Subcutaneous abdominal adipose tissue (tissue), 5 donors: ENCODE data around the gene NPSR1.

ENCODE experiments used
- H3K27ac ChIP-seq: one replicate; pipeline ENCODE4 v1.7.0; 2013; ENCODE audit warnings: low read depth, mild to moderate bottlenecking, inconsistent platforms, low read length, moderate library complexity
- H3K27me3 ChIP-seq, 5 donors: one replicate each; pipeline ENCODE4 v1.7.0; 2013; ENCODE audit warnings: low read length in 5 of 5, inconsistent platforms in 1 of 5; ENCODE audit not compliant: control insufficient read depth in 5 of 5, insufficient read depth in 4 of 5
- H3K36me3 ChIP-seq, 5 donors: one replicate each; pipeline ENCODE4 v1.7.0; 2013; ENCODE audit warnings: low read length in 5 of 5; ENCODE audit not compliant: control insufficient read depth in 5 of 5, insufficient read depth in 5 of 5
- H3K4me1 ChIP-seq, 5 donors: one replicate each; pipeline ENCODE4 v1.7.0; 2013; ENCODE audit warnings: low read length in 5 of 5, mild to moderate bottlenecking in 3 of 5, moderate library complexity in 1 of 5; ENCODE audit not compliant: control insufficient read depth in 5 of 5, insufficient read depth in 5 of 5
- H3K4me3 ChIP-seq, 5 donors: one replicate each; pipeline ENCODE4 v1.7.0; 2013; ENCODE audit warnings: low read length in 5 of 5, low read depth in 1 of 5
- H3K9ac ChIP-seq, 5 donors: one replicate each; pipeline ENCODE4 v1.7.0; 2013; ENCODE audit warnings: low read length in 5 of 5, mild to moderate bottlenecking in 4 of 5, moderate library complexity in 3 of 5
- H3K9me3 ChIP-seq, 5 donors: one replicate each; pipeline ENCODE4 v1.7.0; 2013; ENCODE audit warnings: low read length in 5 of 5; ENCODE audit not compliant: control insufficient read depth in 5 of 5
- donor health status: healthy.
- donor health status: healthy.
- donor health status: healthy.
- donor health status: healthy.
- donor health status: healthy.

NPSR1 gene

GRCh38 chr7:34739651-34740300, 81.8 kb downstream of the NPSR1 start:
- Histone ChIP-seq H3K36me3 (no peaks in the 10 kb centered on the region), H3K9ac (no peak overlapping the region), H3K4me1 (no peaks in the 10 kb centered on the region), H3K27me3 (no peaks in the 10 kb centered on the region), H3K9me3 (peaks cover 0 to 6% (median 0%) of the 10 kb centered on the region in 5 donors), H3K27ac (no peak overlapping the region), H3K4me3 (no peak overlapping the region)

- Histone ChIP-seq H3K27ac (no peak overlapping the region), H3K9ac (no peak overlapping the region), H3K4me3 (no peak overlapping the region), H3K27me3 (no peaks in the 10 kb centered on the region), H3K36me3 (no peaks in the 10 kb centered on the region), H3K4me1 (no peaks in the 10 kb centered on the region), H3K9me3 (peaks cover 0 to 6% (median 0%) of the 10 kb centered on the region in 5 donors)
Measured at GRCh38 chr7:34740840-34741239, 82.8 kb downstream of the NPSR1 start.

- H3K27me3 ChIP-seq = no peaks in the 10 kb centered on the region
- H3K27ac ChIP-seq = no peak overlapping the region
- no peak overlapping the region for H3K4me3 ChIP-seq
- peaks cover 0 to 2% (median 0%) of the 10 kb centered on the region in 5 donors for H3K9me3 ChIP-seq
- no peak overlapping the region for H3K9ac ChIP-seq
- H3K4me1 ChIP-seq = peaks cover 0 to 15% (median 0%) of the 10 kb centered on the region in 5 donors
- H3K36me3 ChIP-seq = no peaks in the 10 kb centered on the region
Measured at GRCh38 chr7:34747176-34747781, 89.3 kb downstream of the NPSR1 start.

GRCh38 chr7:34747867-34748727, 90.1 kb downstream of the NPSR1 start:
- Histone ChIP-seq H3K4me3 (no peak overlapping the region), H3K36me3 (no peaks in the 10 kb centered on the region), H3K27ac (no peak overlapping the region), H3K9me3 (no peaks in the 10 kb centered on the region), H3K27me3 (no peaks in the 10 kb centered on the region), H3K4me1 (peaks cover 0 to 15% (median 0%) of the 10 kb centered on the region in 5 donors), H3K9ac (no peak overlapping the region)

GRCh38 chr7:34748728-34749089, 90.7 kb downstream of the NPSR1 start:
- Histone ChIP-seq H3K9me3 (no peaks in the 10 kb centered on the region), H3K4me1 (peaks cover 0 to 15% (median 0%) of the 10 kb centered on the region in 5 donors), H3K27ac (no peak overlapping the region), H3K36me3 (no peaks in the 10 kb centered on the region), H3K9ac (no peak overlapping the region), H3K4me3 (no peak overlapping the region), H3K27me3 (no peaks in the 10 kb centered on the region)

- no peak overlapping the region for H3K27ac ChIP-seq
- no peaks in the 10 kb centered on the region for H3K36me3 ChIP-seq
- H3K9ac ChIP-seq = no peak overlapping the region
- H3K4me1 ChIP-seq = peaks cover 0 to 15% (median 0%) of the 10 kb centered on the region in 5 donors
- no peak overlapping the region for H3K4me3 ChIP-seq
- H3K27me3 ChIP-seq = no peaks in the 10 kb centered on the region
- H3K9me3 ChIP-seq = no peaks in the 10 kb centered on the region
Measured at GRCh38 chr7:34749446-34749845, 91.4 kb downstream of the NPSR1 start.

GRCh38 chr7:34750209-34750608, 92.2 kb downstream of the NPSR1 start:
- H3K4me1 ChIP-seq = peaks cover 0 to 15% (median 0%) of the 10 kb centered on the region in 5 donors

GRCh38 chr7:34750636-34751035, 92.6 kb downstream of the NPSR1 start:
- H3K36me3 ChIP-seq = no peaks in the 10 kb centered on the region
- no peaks in the 10 kb centered on the region for H3K9me3 ChIP-seq
- no peak overlapping the region for H3K27ac ChIP-seq
- no peak overlapping the region for H3K4me3 ChIP-seq
- no peak overlapping the region for H3K9ac ChIP-seq
- no peaks in the 10 kb centered on the region for H3K27me3 ChIP-seq
- H3K4me1 ChIP-seq = peaks cover 0 to 15% (median 0%) of the 10 kb centered on the region in 5 donors

More at GRCh38 chr7:34750209-34750608, 92.2 kb downstream of the NPSR1 start:
- Histone ChIP-seq H3K9me3 (no peaks in the 10 kb centered on the region), H3K27me3 (no peaks in the 10 kb centered on the region), H3K9ac (no peak overlapping the region), H3K27ac (no peak overlapping the region), H3K36me3 (no peaks in the 10 kb centered on the region), H3K4me3 (no peak overlapping the region)

- H3K4me1 ChIP-seq = peaks cover 0 to 15% (median 8%) of the 10 kb centered on the region in 5 donors
- no peaks in the 10 kb centered on the region for H3K9me3 ChIP-seq
- H3K9ac ChIP-seq = no peak overlapping the region
- no peaks in the 10 kb centered on the region for H3K27me3 ChIP-seq
- no peaks in the 10 kb centered on the region for H3K36me3 ChIP-seq
- no peak overlapping the region for H3K27ac ChIP-seq
- H3K4me3 ChIP-seq = no peak overlapping the region
Measured at GRCh38 chr7:34751725-34752643, 94.0 kb downstream of the NPSR1 start.
